AG08395 (cell line): ENCODE data around the gene UGT1A7.

Experiments
- DNase-seq: peaks from one replicate; pipeline ENCODE4 v3.0.0; 2012; ENCODE audit warnings: mixed read lengths, low spot score

Gene UGT1A7

DNA sequence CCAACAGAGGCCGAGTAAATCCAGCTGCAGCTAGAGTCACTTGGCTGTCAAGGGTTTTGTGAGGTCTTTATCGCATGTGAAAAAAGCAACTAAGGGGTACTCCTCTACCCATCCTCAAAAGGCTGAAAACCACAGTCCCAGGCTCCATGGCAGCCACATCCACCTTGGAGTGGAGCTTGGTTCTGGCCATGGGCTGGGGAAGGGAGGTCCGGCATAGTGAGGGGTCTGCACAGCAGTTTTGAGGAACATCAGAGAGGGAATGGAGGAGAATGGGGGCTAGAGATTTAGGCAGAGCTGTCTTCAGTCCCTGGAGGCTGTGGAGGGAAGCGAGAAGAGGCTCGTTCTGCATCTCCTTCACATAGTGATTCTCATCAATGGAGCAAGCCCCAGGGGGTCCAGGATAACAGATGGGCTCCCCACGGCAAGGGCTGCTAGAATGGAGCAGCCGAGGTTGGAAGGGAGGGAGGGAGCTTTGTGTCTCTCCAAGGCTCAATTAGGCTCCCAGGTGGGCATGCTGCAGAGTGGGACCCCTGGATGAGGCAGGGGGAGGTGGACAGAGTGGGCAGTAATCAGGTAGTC is 117.5 kb downstream of the UGT1A7 start:
- DNase-seq, result no peak

DNA sequence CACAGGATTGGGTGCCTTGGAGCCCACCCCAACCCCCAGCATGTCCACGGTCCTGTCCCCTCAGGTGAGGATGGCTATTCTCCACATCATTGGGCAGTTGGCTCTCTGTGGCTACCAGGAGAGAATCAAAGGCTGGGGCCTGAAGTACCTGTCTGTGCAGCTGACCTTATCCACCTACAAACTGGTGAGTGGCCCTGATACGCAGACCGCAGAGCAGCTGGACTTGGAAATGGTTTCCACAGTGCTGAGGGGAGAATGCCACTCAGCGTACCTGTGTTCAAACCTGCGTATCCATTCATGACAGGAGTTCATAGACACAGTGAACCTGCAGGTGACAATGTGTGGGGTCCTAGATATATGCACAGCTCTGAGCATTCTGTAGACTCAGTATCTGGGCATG is 118.0 kb downstream of the UGT1A7 start:
- DNase-seq, result no peak

DNA sequence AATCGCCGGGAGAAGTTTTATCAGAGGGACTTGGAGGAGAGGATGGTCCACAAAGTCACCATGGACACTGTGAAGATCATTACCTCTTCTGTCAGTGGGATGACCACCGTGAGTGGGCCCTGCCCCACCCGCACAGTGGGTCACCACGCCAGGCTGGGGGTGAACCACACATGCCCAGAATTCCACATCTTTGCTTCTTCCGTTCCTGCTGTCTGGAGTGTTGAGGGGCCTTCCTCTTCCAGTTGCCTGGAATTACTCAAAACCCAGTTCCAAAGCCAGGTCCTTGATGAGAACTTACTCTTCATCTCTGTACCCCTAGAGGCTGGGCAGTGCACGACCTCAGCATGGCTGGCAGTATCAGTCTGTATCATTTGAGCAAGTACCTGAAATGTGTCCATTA is 118.5 kb downstream of the UGT1A7 start:
- DNase-seq, result no peak

DNA sequence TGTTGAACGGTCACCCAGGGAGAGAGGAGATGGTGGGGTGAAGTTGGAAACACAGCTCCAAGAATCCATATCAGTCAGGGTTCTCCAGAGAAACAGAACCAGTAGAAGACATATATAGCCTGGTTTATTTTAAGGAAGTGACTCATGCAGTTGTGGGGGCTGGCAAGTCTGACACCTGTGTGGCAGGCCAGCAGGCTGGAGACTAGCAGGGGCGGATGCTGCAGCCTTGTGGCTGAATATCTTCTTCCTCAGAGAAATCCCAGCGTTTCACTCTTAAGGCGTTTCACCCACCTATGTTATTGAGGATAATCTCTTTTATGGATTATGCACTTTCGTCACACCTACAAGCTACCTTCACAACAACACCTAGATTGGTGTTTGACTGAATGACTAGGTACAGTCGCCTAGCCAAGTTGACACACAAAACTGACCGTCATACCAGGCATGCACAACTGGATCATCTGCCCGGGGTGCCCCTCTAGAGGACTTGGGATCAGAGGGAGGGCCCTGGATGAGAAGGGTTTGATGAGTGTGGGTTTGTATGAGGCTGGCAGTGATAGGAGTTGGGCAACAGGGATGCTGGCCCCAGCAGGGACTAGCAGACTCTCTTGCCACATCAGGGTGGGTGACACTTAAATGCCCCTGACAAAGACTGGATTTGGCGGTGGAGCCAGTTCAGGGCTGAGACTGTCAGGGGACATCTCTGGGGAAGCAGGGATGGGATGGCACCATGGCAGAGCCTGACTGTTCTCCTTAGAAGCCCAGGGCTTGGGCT is 119.8 kb downstream of the UGT1A7 start:
- no peak for DNase-seq

DNA sequence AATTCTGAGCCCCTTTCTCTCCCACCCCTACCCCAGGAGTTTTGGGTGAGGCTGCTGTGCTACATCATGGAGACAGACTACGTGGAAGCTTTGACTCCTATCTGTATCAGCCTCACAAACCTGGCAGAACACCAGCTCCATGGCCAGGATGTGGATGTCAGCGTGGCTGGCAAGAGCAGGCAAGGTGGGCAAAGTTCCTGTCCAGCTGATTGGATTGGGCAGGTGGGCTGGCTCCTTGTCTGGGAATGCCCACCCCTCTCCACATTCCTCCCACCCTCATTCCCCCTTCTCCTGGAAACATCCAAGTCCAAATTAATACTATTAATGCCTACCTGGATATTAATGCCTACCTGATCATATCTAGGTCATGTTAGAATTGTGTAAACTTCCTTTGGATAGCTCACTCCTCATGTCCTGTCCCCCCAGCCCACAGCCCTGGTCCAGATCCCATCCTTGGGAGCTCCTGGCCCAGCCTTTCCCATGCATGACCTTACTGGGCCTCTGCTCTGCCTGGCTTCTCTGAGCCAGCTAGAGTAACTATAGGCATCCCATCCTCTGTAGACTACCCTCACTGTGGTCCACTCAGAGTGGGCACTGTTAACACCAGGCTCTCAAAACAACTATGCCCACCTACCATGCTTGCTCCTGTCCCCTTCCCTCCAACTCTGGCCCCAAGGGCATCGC is 120.6 kb downstream of the UGT1A7 start:
- DNase-seq, result no peak

DNA sequence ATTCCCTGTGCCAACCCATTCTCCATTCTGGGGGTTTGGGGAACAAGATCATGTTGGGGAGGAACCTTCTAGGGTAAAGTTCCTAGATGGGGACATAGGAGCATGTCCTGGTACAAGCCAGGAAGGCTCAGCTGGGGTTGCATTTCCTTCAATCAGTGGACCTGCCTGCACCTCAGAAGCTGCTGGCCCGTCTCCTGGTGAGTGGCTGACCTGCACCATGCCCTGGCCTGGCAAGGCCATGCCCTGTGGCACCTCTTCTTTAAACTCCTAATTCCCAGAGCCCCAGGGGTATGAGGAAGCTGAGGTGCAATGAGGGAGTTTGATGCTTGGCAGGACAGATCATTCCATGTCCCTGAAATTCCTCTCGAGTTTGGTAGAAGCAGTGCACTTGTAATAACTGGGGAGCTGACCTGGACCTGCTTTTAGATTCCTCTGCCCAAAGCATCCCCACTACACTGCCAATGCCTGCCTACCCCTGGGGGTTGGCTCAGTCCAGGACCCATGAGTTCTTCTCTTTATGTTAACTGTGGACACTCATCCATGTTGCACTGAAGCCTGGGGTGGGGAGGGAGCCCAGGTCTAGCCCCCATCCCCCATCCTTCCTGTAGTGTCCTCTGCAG is 121.7 kb downstream of the UGT1A7 start:
- DNase-seq, result no peak

DNA sequence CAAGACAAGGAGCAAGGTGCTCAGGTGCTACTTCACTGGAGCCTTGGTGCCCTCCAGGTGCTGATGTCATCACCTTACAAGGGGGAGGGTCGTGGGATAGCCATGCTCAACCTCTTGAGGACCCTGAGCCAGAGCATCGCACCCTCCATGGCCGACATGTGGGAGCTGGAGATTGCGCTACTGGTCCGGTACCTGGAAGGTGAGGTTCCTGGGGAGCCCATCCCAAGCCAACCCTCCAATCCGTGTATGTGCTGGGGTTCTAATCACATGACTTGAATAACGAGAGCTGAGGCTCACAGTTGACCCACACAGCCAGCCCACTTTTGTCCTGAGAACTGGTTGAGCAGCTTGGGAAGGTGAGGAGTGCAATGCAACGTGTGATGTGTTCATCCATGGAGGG is 122.3 kb downstream of the UGT1A7 start:
- DNase-seq, result no peak

DNA sequence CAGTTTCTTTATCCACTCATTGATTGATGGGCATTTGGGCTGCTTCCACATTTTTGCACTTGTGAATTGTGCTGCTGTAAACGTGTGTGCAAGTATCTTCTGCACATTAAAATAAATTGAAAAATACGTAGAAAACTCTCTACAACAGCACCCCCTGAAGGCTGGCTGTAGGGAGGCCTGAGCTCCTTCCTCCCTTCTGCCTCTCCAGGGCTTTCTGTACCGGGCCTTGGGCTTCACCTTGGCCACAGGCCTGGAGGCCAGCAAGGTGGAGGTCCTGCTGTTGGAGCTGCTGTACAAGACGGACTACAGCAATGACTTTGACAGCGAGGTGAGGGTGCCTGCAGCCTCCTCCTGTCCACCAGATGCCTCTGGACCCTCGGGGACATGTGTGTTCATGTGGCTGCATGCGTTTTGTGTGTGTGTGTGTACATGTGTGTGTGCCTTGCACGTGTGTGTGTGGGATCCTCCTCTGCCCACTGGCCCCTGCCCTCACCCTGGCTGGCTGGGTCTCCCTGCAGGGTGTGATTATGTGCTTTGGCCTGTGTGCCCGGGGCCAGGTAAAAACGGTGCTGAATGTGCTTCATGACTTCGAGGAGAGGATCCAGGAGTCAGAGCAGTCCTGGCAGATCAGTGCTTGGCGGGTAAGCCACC is 125.6 kb downstream of the UGT1A7 start:
- no peak for DNase-seq

DNA sequence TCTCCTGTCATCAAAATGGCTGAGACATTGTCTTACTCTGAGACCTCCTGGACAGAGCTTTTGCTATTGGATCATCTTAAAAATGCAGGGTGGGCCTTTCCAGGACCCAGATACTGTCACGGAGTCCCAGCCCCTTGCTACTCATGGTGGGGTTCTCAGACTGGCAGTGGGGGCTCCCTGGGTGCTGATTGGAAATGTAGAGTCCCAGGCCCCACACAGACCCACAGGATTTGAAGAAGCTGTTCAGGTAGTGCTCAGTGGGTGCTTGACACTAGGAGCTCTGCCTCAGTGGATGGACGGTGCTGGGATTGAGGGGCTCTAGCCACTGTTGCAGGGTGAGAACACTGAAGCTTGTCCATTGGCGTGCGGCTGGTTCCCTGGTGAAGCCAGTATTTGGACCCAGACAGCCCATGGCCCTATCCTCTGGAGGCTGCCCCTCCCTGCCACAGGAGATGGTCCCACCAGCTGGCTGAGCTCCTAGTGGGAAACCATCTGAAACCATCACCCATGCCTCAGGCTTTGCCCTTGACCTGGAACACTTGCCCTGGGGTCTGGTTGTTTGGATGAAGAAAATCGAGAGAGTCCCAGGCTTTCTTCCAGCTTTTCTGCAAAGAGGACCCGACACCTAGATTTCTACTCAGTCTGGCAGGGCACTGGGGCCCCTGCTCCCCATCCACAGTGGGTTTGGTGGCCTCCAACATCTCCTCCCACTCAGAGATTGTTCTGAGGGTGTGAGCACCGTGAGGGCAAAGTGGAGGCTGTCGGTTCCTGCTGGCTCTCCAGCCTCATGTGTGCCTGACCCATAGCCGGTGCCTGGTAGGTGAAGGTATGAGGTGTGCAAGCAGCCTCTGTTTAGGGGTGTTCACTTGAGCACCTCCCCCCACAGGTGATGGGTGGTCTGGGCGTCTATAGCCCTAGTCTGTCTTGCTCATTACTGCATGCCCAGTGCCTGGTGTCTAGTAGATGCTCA is 126.5 kb downstream of the UGT1A7 start:
- no peak for DNase-seq

DNA sequence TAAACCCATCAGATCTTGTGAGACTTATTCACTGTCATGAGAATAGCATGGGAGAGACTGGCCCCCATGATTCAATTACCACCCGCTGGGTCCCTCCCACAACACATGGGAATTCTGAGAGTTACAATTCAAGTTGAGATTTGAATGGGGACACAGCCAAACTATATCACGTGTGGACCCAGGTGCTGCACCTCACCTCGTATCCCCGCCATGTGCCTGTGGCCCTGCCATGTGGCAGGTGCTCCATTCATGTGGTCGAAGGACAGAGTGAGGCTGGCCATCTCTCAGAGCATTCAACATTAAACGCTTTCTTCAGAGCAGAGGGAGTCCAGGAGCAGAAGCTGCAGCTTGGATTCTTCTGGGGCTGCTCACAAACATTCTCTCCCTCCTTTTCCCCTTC is 128.7 kb downstream of the UGT1A7 start:
- no peak for DNase-seq

DNA sequence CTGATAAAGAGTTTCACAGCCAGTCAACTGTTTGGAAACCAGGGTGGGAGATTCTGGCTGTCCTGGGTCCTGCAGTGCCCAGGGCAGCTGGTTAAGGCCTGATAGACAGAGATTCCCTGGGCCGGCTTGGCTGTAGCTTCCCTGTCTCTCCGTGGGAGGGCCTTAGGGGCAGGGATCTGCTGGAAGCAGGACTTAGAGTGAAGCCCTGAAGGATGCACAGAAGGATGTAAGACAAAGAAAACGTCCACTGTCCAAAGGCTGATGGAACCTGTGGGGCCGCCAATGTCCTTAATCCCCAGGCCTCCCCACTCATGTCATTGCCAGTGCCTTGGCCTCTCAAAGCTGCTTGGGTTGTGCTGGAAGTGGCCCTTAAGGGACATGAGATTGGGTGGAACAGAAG is 129.4 kb downstream of the UGT1A7 start:
- no peak for DNase-seq

DNA sequence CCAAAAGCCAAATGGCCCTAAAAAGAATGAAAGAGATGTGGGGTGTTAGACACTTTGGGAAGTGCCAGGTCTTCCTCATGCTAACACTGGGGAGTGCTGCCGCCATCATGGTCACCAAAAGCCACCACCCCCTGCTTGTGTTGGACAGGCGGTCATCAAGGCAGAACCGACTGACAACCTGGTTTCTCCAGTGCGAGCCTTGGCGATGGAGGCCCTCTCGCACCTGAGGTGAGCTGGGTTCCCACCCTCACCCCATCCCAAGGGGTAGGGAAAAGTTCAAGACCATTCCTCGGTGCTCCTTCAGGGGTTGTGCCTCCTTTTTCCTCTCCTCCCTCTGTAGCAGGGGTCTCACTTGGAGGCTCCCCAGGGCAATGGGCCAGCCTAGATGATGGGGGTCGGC is 130.0 kb downstream of the UGT1A7 start:
- DNase-seq, result no peak

DNA sequence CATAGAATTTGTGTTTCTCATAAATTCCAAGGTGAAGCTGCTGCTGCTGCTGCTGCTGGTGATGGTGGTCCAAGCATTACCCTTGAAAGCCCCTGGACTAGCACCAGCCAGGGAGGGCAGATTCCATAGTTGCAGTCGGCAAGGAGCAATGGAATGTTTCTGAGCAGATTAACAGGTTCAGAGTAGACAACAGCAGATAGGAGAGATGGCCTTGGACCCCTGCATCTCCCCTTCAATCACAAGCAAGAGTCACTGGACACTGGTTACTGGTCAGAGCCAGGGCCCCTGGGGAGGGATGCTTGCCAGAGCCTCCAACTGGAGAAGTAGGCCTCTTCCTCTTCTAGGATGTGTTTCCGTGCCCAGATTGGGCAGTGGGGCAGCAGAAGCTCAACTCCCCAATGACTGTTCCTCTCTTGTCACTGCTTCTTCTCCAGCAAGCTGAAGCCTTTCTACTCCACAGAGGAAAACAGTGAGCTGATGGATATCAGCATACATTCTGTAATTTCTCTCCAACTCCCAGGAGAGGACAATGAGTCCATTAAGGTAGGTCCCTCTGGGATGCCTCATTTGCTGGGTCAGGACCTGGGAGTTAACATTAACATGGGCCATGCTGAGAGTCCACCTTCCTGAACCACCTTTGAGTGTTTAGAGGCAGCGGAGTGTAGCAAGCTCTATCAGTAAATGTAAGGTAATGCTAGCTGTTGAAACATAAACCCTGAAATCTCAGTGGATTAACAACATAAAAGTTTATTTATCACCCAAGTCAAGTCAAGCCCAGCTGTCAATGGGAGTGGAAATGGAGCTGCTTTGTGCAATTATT is 131.7 kb downstream of the UGT1A7 start:
- no peak for DNase-seq

DNA sequence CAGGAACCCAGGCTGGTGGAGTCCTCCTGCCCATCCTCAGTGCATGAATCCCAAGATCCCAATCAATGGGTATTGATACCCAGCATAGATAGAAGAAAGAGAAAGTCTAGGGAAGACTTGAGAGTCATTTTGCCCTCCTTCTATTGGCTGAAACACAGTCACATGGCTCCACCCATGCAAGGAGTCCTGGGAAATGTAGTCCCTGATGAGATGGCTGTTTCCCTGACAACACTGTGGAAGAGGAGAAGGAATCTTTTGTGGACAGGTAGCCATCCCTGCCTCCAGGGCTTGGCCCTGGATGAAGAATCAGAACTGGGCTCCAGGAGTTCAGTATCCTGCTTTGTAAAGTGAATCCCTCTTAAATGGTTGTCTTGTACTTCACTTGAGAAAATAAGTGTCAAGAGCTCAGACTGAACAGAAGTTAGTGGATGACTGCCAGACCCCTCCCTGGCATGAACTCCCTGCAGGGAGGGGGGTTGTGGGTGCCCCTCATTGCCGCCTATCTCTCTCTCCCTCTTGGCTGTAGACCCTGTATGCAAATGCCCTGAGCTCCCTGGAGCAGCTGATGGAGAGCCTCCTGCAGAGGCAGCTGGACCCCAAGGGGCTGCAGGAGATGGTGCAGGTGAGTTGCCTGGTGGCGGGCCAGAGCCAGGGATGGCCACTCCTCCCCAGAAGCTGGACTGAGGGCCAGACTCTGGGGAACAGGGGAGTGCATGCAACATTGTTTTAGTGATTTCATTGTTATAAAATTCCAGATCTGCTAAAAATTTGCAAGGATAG is 132.5 kb downstream of the UGT1A7 start:
- DNase-seq, result no peak

DNA sequence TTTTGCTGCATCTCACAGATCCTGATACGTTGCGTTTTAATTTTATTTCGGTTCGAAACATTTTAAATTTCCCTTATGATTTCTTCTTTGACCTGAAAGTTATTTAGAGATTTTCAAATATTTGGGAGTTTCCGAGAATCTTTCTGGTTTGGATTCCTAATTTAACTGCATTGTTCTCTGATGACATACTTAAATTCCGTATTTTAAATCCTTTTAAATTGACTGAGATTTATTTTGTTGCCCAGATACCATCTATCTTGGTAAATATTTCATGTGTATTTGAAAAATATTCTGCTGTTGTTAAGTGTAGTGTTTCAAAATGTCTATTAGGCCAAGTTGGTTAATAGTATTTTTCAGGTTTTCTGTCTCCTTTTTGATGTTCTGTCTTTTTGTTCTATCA is 134.2 kb downstream of the UGT1A7 start:
- DNase-seq, result no peak

DNA sequence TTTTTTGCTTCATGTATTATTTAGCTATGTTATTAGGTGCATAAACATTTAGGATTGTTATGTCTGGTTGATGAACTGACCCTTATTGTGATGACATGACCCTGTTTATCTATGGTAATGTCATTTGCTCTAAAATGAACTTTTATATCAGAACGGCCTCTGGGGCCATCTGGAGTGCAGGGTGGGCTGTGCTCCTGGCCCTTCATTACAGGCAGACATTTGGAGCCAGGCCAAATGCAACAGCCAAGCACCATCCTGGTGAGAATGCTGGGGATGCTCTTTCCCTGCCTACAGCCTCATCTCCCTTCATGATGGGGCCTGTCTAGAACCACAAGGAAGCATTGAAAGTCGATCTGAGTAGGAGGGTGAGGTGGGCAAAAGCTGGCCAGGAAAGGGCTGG is 134.6 kb downstream of the UGT1A7 start:
- DNase-seq, result no peak

DNA sequence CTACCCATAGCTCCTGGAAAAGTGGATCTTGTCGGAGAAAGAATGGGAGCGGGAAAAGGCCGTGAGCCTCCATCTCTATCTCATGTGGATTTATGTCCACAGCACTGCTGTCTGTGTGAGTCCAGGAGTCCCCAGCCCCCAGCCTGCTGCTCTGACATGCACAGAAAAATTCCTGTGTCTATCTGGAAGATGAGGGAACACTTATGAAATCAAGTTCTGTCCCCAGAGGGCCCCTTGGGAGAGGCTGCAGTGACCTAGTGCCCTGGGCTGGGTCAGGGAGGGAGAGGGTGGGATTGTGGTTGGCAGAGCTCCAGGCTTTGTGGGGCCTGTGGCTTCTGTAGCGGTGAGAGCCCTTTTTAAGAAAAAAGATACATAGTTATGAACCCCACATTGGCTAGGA is 135.1 kb downstream of the UGT1A7 start:
- DNase-seq, result no peak

DNA sequence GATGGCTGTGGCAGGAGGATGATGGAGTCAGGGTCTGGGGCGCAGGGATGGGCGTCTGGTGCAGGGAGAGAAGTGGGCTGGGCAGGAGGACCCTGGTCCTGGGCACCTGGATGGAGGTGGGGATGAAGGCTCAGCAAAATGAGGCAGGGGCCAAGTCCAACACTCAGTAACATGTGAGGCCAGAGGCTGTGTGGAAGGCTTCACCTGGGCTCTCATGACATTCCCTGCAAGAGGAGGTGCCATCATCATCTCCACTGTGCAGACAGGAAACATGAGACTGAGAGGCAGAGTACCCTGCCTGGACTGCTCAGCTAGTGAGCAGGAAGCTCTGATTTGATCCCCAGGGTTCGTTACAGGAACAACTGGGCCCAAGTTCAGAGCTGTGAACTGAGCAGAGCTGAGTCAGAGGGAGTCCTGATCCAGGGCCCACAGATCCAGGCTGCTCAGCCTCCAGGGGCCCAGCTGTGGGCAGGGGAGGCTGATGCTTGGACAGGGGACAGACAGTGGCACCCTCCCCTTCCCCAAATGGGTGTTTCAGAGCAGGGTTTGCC is 135.7 kb downstream of the UGT1A7 start:
- no peak for DNase-seq

DNA sequence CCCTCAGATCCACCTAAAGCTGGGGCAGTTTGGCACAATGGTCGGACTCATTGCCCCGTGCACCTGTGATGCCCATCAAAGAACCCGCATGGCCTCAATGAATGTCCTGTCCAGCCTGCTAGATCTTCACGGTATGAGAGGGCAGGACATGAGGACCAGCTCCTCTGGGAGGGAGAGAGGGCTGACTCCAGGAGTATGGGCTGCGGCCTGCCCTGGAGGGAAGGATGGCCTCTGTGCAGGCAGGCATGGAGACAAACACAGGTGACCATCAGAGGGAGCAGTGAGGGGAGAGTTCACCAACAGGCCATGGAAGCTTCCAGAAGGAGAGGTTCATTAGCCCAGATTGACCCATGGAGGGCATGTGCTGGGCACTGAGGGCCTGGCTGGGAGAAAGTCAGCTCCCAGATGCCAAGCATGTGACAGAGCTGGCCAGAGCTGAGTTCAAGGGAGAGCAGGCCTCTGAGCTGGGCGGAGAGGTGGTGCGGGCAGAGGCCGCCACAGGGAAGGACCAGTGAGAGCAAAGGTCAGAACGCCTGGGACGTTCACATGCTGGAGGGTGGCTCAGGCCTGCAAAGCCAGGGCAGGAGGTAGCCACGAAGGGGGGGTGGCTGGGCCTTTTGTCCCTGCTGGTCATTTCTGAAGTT is 136.4 kb downstream of the UGT1A7 start:
- DNase-seq, result no peak
